Muscle layer of duodenum (tissue), 2 donors: ENCODE measurements around the gene POLR3H.
A peak's percentile ranks its signal among the peaks of the same experiment; 100 is the strongest.
"Not testable (repeated sequence)": the region's sequence is repeated elsewhere in the genome, so short reads cannot be mapped to it uniquely, and the experiment has no call there.

ENCODE experiments used
- H3K27ac ChIP-seq: one replicate; pipeline ENCODE4 v1.7.0; 2013; ENCODE audit warnings: mild to moderate bottlenecking, low read length
- H3K27me3 ChIP-seq: one replicate; pipeline ENCODE4 v1.7.0; 2013; ENCODE audit warnings: low read depth, mild to moderate bottlenecking, control low read depth, low read length
- H3K36me3 ChIP-seq, 2 donors: one replicate each; pipeline ENCODE4 v1.7.0; 2013; ENCODE audit warnings: low read length in 2 of 2, control low read depth in 1 of 2, mild to moderate bottlenecking in 1 of 2; ENCODE audit not compliant: insufficient read depth in 2 of 2, control insufficient read depth in 1 of 2
- H3K4me1 ChIP-seq, 2 donors: one replicate each; pipeline ENCODE4 v1.7.0; 2013; ENCODE audit warnings: low read length in 2 of 2, mild to moderate bottlenecking in 2 of 2, control low read depth in 1 of 2, moderate library complexity in 1 of 2; ENCODE audit not compliant: insufficient read depth in 2 of 2, control insufficient read depth in 1 of 2
- H3K4me3 ChIP-seq, 2 donors: one replicate each; pipeline ENCODE4 v1.7.0; 2013; ENCODE audit warnings: low read length in 2 of 2, low read depth in 1 of 2, mild to moderate bottlenecking in 1 of 2
- H3K9me3 ChIP-seq, 2 donors: one replicate each; pipeline ENCODE4 v1.7.0; 2013; ENCODE audit warnings: low read length in 2 of 2, control low read depth in 1 of 2, mild to moderate bottlenecking in 1 of 2; ENCODE audit not compliant: control insufficient read depth in 1 of 2
- donor health status: healthy.

Gene POLR3H

GRCh38 chr22:41543854-41544670, at the start of gene POLR3H:
Gene POLR3H, minus strand, starts transcription at chr22:41544470. Its CDS starts 369 bp downstream, at chr22:41544101.
- Histone ChIP-seq H3K36me3 (peaks cover 6 to 12% of the 10 kb centered on the region in 2 donors), H3K27ac (peak within 1 kb of the TSS; percentile 60), H3K4me1 (peaks cover 4 to 31% of the 10 kb centered on the region in 2 donors), H3K27me3 (no peaks in the 10 kb centered on the region), H3K4me3 (peak within 1 kb of the TSS; percentile 80 to 89), H3K9me3 (no peaks in the 10 kb centered on the region)

GRCh38 chr22:41593336-41593960, 49.2 kb upstream of the POLR3H start:
- H3K4me3 ChIP-seq, H3K4me1 ChIP-seq, H3K27me3 ChIP-seq, H3K36me3 ChIP-seq, H3K9me3 ChIP-seq, H3K27ac ChIP-seq: not testable (repeated sequence)

- H3K27ac ChIP-seq: peak within 1 kb of the TSS; percentile 90
- peaks cover 3 to 5% of the 10 kb centered on the region in 2 donors for H3K36me3 ChIP-seq
- no peaks in the 10 kb centered on the region for H3K9me3 ChIP-seq
- H3K4me1 ChIP-seq: peaks cover 0 to 14% of the 10 kb centered on the region in 2 donors
- no peaks in the 10 kb centered on the region for H3K27me3 ChIP-seq
- H3K4me3 ChIP-seq: peak within 1 kb of the TSS; percentile 80 to 99
Measured at GRCh38 chr22:41589391-41590241, 45.3 kb upstream of the POLR3H start, which contains the start of gene PMM1. Gene PMM1, minus strand, starts transcription at chr22:41589840. Its CDS starts 35 bp downstream, at chr22:41589805.

- H3K36me3 ChIP-seq: peaks cover 22 to 26% of the 10 kb centered on the region in 2 donors
- H3K9me3 ChIP-seq: no peaks in the 10 kb centered on the region
- H3K27me3 ChIP-seq: no peaks in the 10 kb centered on the region
- H3K27ac ChIP-seq: no peak overlapping the region
- H3K4me1 ChIP-seq: peaks cover 0 to 14% of the 10 kb centered on the region in 2 donors
- no peak overlapping the region for H3K4me3 ChIP-seq
Measured at GRCh38 chr22:41587347-41587723, 43.1 kb upstream of the POLR3H start.

- peaks cover 23 to 32% of the 10 kb centered on the region in 2 donors for H3K36me3 ChIP-seq
- no peak overlapping the region for H3K27ac ChIP-seq
- peaks cover 0 to 14% of the 10 kb centered on the region in 2 donors for H3K4me1 ChIP-seq
- no peaks in the 10 kb centered on the region for H3K27me3 ChIP-seq
- H3K9me3 ChIP-seq: no peaks in the 10 kb centered on the region
- H3K4me3 ChIP-seq: no peak overlapping the region
Measured at GRCh38 chr22:41585898-41586297, 41.6 kb upstream of the POLR3H start.

GRCh38 chr22:41584881-41585280, 40.6 kb upstream of the POLR3H start:
- Histone ChIP-seq H3K36me3 (peaks cover 28 to 37% of the 10 kb centered on the region in 2 donors), H3K4me3 (no peak overlapping the region), H3K4me1 (peaks cover 0 to 14% of the 10 kb centered on the region in 2 donors), H3K27me3 (no peaks in the 10 kb centered on the region), H3K27ac (no peak overlapping the region), H3K9me3 (no peaks in the 10 kb centered on the region)

GRCh38 chr22:41582694-41583093, 38.4 kb upstream of the POLR3H start:
- Histone ChIP-seq H3K36me3 (peaks cover 39 to 56% of the 10 kb centered on the region in 2 donors), H3K4me1 (no peaks in the 10 kb centered on the region), H3K27ac (no peak overlapping the region), H3K4me3 (no peak overlapping the region), H3K27me3 (no peaks in the 10 kb centered on the region), H3K9me3 (no peaks in the 10 kb centered on the region)

GRCh38 chr22:41579997-41580355, 35.7 kb upstream of the POLR3H start:
- Histone ChIP-seq H3K36me3 (peaks cover 44 to 69% of the 10 kb centered on the region in 2 donors), H3K27ac (no peak overlapping the region), H3K27me3 (no peaks in the 10 kb centered on the region), H3K4me3 (no peak overlapping the region), H3K9me3 (no peaks in the 10 kb centered on the region), H3K4me1 (peaks cover 0 to 5% of the 10 kb centered on the region in 2 donors)

- Histone ChIP-seq H3K4me1 (peaks cover 0 to 10% of the 10 kb centered on the region in 2 donors), H3K9me3 (no peaks in the 10 kb centered on the region), H3K27ac (no peak overlapping the region), H3K27me3 (no peaks in the 10 kb centered on the region), H3K36me3 (peaks cover 40 to 64% of the 10 kb centered on the region in 2 donors), H3K4me3 (no peak overlapping the region)
Measured at GRCh38 chr22:41579297-41579996, 35.2 kb upstream of the POLR3H start.

GRCh38 chr22:41578818-41579217, 34.5 kb upstream of the POLR3H start:
- Histone ChIP-seq H3K9me3 (no peaks in the 10 kb centered on the region), H3K36me3 (peaks cover 36 to 58% of the 10 kb centered on the region in 2 donors)

More at GRCh38 chr22:41578818-41579217, 34.5 kb upstream of the POLR3H start:
- Histone ChIP-seq H3K4me1 (peaks cover 0 to 10% of the 10 kb centered on the region in 2 donors), H3K27ac (no peak overlapping the region), H3K4me3 (no peak overlapping the region), H3K27me3 (no peaks in the 10 kb centered on the region)
